ENCODE data around the gene MFSD6L. TPM values are rescaled to one million over a fixed set of nuclear protein-coding genes. Genes with fewer than 3 reads are reported as not detected.

The MFSD6L gene
- polyA plus RNA-seq, 4 donors = 3.0 to 4.4 (median 3.8) TPM

DNA sequence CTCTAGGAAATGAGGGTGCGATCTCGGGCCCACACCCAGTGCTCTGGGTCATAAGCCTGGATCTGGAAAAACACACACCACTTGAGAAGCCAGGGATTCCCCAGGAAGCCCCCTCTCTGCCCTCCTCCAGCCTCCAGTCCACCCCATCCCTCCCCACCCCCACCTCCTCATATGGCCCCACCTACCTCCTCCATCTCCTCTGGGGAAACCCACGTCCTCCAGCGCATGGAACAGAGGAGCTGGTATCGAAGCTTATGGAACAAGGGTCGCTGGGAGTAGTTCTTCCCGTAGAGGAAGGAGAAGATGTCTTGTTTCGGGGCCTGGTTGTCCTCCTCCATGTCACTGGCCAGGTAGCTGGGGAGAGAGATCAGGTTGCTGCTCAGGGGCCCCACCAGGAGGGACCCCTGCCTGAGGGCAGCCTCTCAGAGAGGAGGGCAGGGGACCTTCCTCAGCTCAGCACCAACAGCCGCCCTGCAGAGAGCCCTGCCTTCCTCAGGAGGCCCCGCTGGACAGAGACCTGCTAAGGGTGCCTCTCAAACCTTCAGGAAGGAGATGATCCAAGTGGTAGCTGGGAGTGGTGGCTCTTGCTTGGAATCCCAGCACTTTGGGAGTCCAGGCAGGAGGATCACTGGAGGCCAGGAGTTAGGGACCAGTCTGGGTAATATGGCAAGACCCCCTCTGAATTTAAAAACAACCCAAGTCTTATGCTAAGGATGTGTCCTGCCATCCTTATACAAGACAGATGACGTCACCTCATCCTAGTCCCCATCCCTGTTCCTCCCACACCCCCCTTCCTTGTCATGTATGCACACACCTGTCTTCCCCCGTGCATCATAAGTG lies 45.8 kb downstream of the MFSD6L start:
- DNase-seq (ENCODE audit: low read depth in 4 of 4, low spot score in 2 of 4) = no peak

DNA sequence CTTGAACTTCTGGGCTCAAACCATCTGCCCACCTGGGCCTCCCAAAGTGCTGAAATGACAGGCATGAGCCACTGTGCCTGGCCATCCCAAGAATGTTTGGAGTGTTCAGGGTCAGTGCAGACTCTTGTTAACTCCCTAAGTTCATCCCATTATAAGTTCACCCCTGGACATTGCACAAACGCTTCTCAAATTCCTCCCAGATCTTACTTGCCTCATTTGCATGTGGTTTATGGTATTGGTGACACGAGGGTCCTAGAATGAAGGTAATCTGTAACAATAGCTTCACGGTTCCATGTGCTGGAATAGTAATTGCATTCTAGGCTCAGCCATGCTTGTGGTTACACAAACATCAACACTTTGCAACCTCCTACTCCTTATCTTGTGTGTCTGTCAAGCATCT lies 49.5 kb downstream of the MFSD6L start:
- no peak for DNase-seq (ENCODE audit: low read depth in 4 of 4, low spot score in 2 of 4)

DNA sequence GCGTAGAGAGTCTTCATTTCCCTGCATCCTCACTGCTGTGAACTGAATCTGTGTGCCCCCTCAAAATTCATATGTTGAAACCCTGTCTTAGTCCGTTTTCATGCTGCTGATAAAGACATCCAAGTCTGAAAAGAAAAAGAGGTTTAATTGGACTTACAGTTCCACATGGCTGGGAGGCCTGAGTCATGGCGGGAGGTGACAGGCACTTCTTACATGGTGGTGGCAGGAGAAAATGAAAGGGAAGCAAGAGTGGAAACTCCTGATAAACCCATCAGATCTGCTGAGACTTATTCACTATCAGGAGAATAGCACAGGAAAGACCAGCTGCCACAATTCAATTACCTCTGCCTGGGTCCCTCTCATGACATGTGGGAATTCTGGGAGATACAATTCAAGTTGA lies 51.4 kb downstream of the MFSD6L start:
- DNase-seq (ENCODE audit: low read depth in 4 of 4, low spot score in 2 of 4) = no peak

Other genes with a start within 250 kb of the MFSD6L start
- 100 to 1,000 TPM; 238 to 265 (median 259) TPM for gene MYH10, start 168.6 kb downstream of the MFSD6L start, polyA plus RNA-seq (ENCODE audit: insufficient read length in 4 of 4)
- under 1 TPM; 0.32 to 0.62 (median 0.43) TPM for gene CCDC42, start 54.5 kb downstream of the MFSD6L start, polyA plus RNA-seq (ENCODE audit: insufficient read length in 4 of 4)
- gene SPDYE4, start 40.8 kb downstream of the MFSD6L start, polyA plus RNA-seq (ENCODE audit: insufficient read length in 4 of 4) = under 1 TPM in 1 of 4 donors, not detected in 3; 0.43 TPM
- 1 to 10 TPM; 1.1 to 1.8 (median 1.5) TPM for gene PIK3R6, start 68.3 kb upstream of the MFSD6L start, polyA plus RNA-seq (ENCODE audit: insufficient read length in 4 of 4)
- 1 to 10 TPM in 1 of 4 donors, under 1 TPM in 3; 0.56 to 1.4 (median 0.82) TPM for gene PIK3R5, start 166.3 kb upstream of the MFSD6L start, polyA plus RNA-seq (ENCODE audit: insufficient read length in 4 of 4)
- gene NTN1, start 222.1 kb upstream of the MFSD6L start, polyA plus RNA-seq (ENCODE audit: insufficient read length in 4 of 4) = 10 to 100 TPM in 1 of 4 donors, 1 to 10 TPM in 3; 2.1 to 10.4 (median 5.7) TPM